Endothelial cell (in vitro differentiated cells): Measurements from ENCODE around the gene TMEM248. TPM values are rescaled to one million over a fixed set of nuclear protein-coding genes. Genes with fewer than 3 reads are reported as not detected.
"Not testable (repeated sequence)": the region's sequence is repeated elsewhere in the genome, so short reads cannot be mapped to it uniquely, and the experiment has no call there.

Source experiments
- DNase-seq: peaks from one replicate; pipeline ENCODE4 v3.0.0; 2021; ENCODE audit warnings: low spot score
- H3K27ac Mint-ChIP-seq: one replicate; pipeline ENCODE4 v1.8.0; 2021; ENCODE audit warnings: mixed read lengths, inconsistent platforms; ENCODE audit not compliant: unreplicated experiment
- H3K27me3 Mint-ChIP-seq: one replicate; pipeline ENCODE4 v1.8.0; 2021; ENCODE audit warnings: mild to moderate bottlenecking, moderate library complexity, mixed read lengths, inconsistent platforms; ENCODE audit not compliant: unreplicated experiment
- H3K36me3 Mint-ChIP-seq: one replicate; pipeline ENCODE4 v1.8.0; 2021; ENCODE audit warnings: mild to moderate bottlenecking, low read depth, mixed read lengths, inconsistent platforms; ENCODE audit not compliant: unreplicated experiment
- H3K4me1 Mint-ChIP-seq: one replicate; pipeline ENCODE4 v1.8.0; 2021; ENCODE audit warnings: mild to moderate bottlenecking, mixed read lengths, inconsistent platforms; ENCODE audit not compliant: unreplicated experiment
- H3K4me3 Mint-ChIP-seq: one replicate; pipeline ENCODE4 v1.8.0; 2021; ENCODE audit warnings: mild to moderate bottlenecking, mixed read lengths, inconsistent platforms; ENCODE audit not compliant: unreplicated experiment
- H3K9me3 Mint-ChIP-seq: one replicate; pipeline ENCODE4 v1.8.0; 2021; ENCODE audit warnings: mixed read lengths, inconsistent platforms; ENCODE audit not compliant: unreplicated experiment
- total RNA-seq: library from RNA; stranded (reverse); fragmentation: NEBNext Ultra II Directional; extraction: Animal tissue kit (Norgen Biotek cat#: 25700); gene quantifications from one replicate; pipeline ENCODE4 v1.2.1, GENCODE V29; 2021; ENCODE audit not compliant: unreplicated experiment
- TF ChIP-seq, protein P1 (sequence below): fragments of 200-600 bp; sonication (generic); IDR thresholded peaks from one replicate; pipeline ENCODE4 v1.5.0; 2021; ENCODE audit warnings: antibody characterized with exemption; ENCODE audit not compliant: unreplicated experiment

The TMEM248 gene
- total RNA-seq, 1 donor from 2014 or later: 97.7 TPM

DNA sequence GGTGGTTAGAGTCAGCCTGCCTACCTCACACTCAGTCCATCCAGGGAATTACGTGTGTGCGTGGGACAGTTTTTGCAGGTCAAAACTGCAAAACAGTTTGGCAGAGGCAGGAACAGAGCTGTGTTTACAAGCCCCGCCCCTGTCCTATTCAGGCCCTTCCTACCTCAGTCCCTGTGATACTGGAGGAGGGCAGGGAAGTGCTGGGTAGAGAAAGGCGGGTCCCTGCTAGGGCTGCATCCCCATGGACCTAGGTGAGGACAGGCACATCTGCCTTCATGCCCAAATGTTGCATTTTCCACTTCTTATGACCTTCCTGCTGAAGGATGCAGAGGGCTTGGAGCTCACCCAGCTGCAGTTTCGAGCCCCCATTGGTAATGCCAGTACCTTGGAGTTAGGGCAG lies 49.3 kb downstream of the TMEM248 start:
- no peaks in the 10 kb centered on the region for H3K4me1 Mint-ChIP-seq
- H3K36me3 Mint-ChIP-seq: peaks cover 10% of the 10 kb centered on the region
- no peak for DNase-seq
- no peak overlapping the region for H3K27ac Mint-ChIP-seq
- no peaks in the 10 kb centered on the region for H3K9me3 Mint-ChIP-seq
- TF ChIP-seq, protein P1, sequence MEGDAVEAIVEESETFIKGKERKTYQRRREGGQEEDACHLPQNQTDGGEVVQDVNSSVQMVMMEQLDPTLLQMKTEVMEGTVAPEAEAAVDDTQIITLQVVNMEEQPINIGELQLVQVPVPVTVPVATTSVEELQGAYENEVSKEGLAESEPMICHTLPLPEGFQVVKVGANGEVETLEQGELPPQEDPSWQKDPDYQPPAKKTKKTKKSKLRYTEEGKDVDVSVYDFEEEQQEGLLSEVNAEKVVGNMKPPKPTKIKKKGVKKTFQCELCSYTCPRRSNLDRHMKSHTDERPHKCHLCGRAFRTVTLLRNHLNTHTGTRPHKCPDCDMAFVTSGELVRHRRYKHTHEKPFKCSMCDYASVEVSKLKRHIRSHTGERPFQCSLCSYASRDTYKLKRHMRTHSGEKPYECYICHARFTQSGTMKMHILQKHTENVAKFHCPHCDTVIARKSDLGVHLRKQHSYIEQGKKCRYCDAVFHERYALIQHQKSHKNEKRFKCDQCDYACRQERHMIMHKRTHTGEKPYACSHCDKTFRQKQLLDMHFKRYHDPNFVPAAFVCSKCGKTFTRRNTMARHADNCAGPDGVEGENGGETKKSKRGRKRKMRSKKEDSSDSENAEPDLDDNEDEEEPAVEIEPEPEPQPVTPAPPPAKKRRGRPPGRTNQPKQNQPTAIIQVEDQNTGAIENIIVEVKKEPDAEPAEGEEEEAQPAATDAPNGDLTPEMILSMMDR: no peak
- peaks cover 13% of the 10 kb centered on the region for H3K27me3 Mint-ChIP-seq
- no peak overlapping the region for H3K4me3 Mint-ChIP-seq

DNA sequence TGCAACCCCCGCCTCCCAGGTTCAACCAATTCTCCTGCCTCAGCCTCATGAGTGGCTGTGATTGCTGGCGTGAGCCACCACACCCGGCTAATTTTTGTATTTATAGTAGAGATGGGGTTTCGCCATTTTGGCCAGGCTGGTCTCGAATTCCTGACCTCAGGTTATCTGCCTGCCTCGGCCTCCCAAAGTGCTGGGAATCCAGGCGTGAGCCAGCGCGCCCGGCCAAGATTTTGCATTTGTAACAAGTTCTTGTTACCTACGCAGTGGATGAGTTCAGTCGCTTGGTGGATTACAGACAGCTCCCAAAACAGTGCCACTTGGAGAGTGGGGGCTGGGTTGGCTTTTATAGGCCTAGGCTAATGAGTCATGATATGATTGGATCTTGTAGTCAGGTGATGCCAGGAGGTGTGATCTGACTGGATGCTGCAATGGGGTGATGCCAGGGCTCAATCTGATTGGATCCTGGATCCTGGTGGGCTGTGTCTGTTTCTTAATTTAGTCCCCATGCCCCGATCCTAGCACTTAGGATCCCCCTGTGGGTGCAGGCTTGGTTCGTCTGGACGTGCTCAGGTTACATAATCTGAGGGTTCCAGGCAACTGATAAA lies 54.1 kb downstream of the TMEM248 start:
- no peak for DNase-seq
- H3K4me3 Mint-ChIP-seq: no peak overlapping the region
- peaks cover 4% of the 10 kb centered on the region for H3K9me3 Mint-ChIP-seq
- H3K27me3 Mint-ChIP-seq: peaks cover 3% of the 10 kb centered on the region
- H3K36me3 Mint-ChIP-seq: peaks cover 9% of the 10 kb centered on the region
- TF ChIP-seq, protein P1: no peak
- no peak overlapping the region for H3K27ac Mint-ChIP-seq
- H3K4me1 Mint-ChIP-seq: no peaks in the 10 kb centered on the region

DNA sequence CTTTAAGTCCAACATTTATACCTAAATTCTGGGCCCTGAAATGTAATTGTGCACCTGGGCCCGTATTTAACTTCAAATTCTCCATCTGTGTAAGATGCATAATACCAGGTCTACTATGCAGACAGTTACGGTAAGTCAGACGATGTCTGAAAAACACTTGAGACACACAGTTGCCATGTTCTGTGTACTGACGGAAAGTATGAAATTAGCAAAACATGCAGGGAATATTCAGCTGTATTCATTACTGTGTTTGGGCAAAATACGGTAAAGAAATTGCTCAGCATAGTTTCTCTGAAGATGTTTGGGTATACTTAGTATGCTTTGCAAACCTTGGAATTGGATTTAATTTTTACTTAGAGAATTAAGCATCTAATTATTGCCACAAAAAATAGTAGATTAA lies 57.3 kb downstream of the TMEM248 start:
- H3K27me3 Mint-ChIP-seq, DNase-seq, H3K4me3 Mint-ChIP-seq, H3K4me1 Mint-ChIP-seq, H3K9me3 Mint-ChIP-seq, H3K27ac Mint-ChIP-seq: not testable (repeated sequence)
- peaks cover 12% of the 10 kb centered on the region for H3K36me3 Mint-ChIP-seq

DNA sequence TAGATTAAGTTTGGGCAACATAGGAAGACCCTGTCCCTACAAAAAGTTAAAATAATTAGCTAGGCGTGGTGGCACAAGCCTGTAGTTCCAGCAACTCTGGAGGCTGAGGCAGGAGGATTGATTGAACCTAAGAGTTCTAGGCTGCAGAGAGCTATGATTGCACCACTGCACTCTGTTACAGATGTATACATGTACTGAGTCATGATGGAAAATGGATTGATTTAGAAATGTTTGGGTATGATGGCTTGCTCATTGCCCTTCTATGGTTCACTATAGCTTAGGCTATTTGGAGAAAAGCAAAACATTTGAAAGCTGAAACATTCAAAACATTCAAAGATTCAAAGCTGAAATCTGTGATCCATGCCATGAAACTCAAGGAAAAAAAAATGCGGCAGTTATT lies 58.0 kb downstream of the TMEM248 start:
- H3K4me1 Mint-ChIP-seq, H3K27me3 Mint-ChIP-seq: not testable (repeated sequence)
- peaks cover 12% of the 10 kb centered on the region for H3K36me3 Mint-ChIP-seq

DNA sequence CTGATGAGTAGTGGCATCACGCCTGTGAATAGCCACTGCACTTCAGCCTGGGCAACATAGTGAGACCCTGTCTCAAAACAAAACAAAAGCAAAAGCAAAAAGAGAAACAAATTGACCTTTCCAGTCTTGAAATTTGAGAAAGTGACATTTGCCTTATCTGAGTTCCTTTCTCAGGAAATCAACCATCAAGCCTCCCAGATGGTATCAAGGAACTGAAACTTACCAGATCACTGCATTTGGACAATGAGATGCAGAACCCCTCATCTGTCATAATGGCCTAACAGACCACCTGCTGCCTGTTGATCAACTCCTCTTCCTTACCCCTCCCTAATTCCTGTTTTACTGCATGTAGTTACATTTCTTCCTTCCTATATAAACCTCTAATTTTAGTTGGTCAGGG lies 59.3 kb downstream of the TMEM248 start:
- Mint-ChIP-seq H3K27ac (peak overlapping the region; percentile 1), H3K4me3 (peak overlapping the region; percentile 3)
- not testable (repeated sequence) for H3K36me3 Mint-ChIP-seq, H3K4me1 Mint-ChIP-seq, DNase-seq, H3K9me3 Mint-ChIP-seq, H3K27me3 Mint-ChIP-seq

More for the DNA sequence above, 58.0 kb downstream of the TMEM248 start:
- peak overlapping the region; percentile 11 for H3K4me3 Mint-ChIP-seq
- DNase-seq, H3K9me3 Mint-ChIP-seq, H3K27ac Mint-ChIP-seq: not testable (repeated sequence)

DNA sequence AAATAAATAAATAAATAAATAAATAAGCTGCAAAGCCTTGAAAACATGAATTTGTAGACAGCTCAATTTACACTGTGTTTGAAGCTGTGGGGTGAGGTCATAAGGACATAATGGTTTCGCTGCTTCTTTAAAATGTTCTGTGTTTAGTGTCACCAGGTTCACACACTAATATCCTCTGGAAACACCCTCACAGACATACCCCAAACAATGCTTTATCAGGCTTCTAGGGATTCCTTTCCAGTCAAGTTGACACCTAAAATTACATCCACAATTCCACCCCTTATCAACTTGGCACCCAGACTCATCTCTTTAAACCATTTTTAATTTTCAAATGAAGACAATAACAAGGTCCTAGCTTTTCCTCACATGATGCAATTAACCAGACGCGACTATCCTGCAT lies 68.5 kb downstream of the TMEM248 start:
- not testable (repeated sequence) for DNase-seq, H3K9me3 Mint-ChIP-seq, H3K27me3 Mint-ChIP-seq, H3K4me3 Mint-ChIP-seq, H3K4me1 Mint-ChIP-seq, H3K27ac Mint-ChIP-seq
- peaks cover 19% of the 10 kb centered on the region for H3K36me3 Mint-ChIP-seq

DNA sequence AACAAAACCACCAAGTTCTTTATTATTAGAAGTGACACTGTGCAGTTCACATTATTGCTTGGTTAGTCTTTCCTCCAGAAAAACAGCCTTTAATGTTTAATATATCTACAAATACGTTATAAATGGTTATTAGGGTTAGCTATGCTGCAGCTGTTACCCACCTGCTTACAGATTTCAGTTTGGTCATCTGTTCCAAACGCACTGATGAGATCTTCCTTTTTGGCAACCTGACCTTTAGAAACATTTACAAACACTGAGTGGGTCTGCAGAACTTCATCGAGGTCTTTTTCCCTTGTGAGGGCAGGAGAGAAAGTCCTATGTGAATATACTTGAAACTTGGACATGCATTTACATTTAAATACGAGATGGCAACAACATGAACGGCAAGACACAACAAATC lies 73.0 kb downstream of the TMEM248 start:
- peak overlapping the region; percentile 99 for H3K27ac Mint-ChIP-seq
- H3K36me3 Mint-ChIP-seq: peaks cover 15% of the 10 kb centered on the region
- H3K27me3 Mint-ChIP-seq: peaks cover 11% of the 10 kb centered on the region
- DNase-seq, H3K4me1 Mint-ChIP-seq, H3K9me3 Mint-ChIP-seq: not testable (repeated sequence)
- peak overlapping the region; percentile 97 for H3K4me3 Mint-ChIP-seq

DNA sequence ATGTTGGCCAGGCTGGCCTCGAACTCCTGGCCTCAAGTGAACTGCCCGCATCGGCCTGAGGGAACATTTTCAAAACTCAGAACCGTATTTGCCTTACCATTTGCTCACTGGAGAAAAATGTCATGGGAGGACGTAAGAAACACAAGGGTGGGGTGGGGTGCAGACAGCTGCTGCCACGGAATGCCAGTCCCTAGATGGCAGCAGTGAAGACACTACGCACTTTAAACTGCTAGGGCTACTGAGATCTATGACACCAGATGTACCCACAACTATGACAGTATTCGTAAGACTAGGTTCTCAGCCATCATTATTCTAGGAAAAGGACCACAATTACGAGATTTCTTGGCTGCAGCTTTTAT lies 73.6 kb downstream of the TMEM248 start:
- Mint-ChIP-seq H3K36me3 (peaks cover 17% of the 10 kb centered on the region), H3K27me3 (peaks cover 11% of the 10 kb centered on the region), H3K4me3 (peak overlapping the region; percentile 97), H3K27ac (peak overlapping the region; percentile 99)
- peak; percentile 31 for DNase-seq
- not testable (repeated sequence) for H3K9me3 Mint-ChIP-seq, H3K4me1 Mint-ChIP-seq

DNA sequence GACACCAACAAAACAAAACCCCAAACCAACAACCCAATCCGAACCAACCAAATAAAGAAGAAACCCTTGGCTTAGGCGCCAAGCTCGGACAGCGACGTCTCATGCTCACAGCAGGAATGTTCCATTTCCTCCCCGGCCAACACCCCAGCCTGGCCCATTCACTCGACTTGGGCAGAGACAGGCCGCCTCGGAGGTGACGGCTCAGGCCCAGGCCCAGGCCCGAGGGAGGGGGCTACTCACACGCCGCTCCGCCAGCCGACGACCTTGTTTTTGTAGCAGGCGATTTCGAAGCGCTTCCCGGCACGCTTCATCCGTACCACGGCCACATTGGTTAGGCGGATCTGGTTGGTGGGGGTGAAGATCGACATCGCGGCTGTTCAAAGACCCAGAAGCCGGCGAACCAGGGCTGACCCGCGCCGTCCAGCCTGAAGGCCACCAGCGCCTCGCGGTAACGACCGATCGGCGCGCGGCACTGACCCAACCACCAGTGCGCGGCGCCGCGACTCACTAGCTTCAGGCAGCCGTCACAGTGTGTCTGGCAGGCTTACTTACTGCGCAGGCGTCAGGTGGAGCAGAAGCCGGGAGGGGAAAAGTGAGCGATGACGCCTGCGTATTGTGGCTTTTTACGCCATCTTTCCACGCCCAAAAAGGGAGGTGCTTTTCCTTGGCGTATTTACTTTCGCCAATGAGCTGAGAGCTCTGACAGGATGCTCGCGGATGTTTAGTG lies 74.2 kb downstream of the TMEM248 start, which contains the start of gene SBDS:
Gene SBDS (minus strand): TSS at position 537 of the 727 bp plus-strand sequence. CDS start 169 bp downstream, at position 368.
- Mint-ChIP-seq H3K27me3 (peaks cover 11% of the 10 kb centered on the region), H3K27ac (peak within 1 kb of the TSS; percentile 99), H3K36me3 (peaks cover 19% of the 10 kb centered on the region), H3K4me3 (peak within 1 kb of the TSS; percentile 99)
- DNase-seq: peak; percentile 84
- not testable (repeated sequence) for H3K4me1 Mint-ChIP-seq, H3K9me3 Mint-ChIP-seq

DNA sequence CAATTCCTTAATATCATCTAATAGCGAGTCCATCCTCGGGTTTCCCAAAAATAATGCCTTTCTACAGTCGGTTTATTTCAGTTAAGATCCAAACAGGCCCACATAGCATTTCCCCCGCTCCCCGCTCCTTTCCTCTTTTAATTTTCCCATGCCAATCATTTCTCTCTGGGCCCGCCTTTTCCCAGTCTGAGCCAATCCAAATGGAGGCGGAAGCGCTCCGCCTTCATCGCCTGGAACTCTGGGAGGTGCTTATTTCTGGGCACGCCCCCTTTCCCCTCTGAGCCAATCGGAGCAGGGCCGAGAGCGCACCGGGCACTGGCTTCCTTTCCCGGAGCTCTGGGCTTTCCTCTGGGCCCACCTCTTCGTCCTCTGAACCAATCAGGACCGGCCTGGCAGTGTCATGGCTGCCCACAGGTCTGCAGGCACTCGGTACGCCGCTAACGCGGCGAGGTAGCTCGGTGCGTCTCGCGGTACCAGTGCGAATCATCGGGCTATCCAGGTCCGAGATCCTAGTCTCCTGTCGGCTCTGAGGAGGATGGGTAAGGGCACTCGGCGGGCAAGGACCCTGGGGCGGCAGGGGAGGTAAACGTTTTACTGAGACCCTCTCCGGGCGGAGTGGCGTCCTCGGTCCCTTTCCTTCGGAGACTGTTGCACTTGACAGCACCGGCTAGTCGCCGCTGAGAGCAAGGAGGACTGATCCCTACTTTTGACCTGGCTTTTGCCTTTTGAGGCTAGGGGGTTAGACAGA lies 75.6 kb downstream of the TMEM248 start, which contains the start of gene TYW1:
Gene TYW1 (plus strand): TSS at position 390 of the 748 bp plus-strand sequence. CDS start 146 bp downstream, at position 536.
- Mint-ChIP-seq H3K4me3 (peak within 1 kb of the TSS; percentile 99), H3K27me3 (peaks cover 11% of the 10 kb centered on the region), H3K36me3 (peaks cover 19% of the 10 kb centered on the region), H3K27ac (peak within 1 kb of the TSS; percentile 99)
- H3K4me1 Mint-ChIP-seq, H3K9me3 Mint-ChIP-seq: not testable (repeated sequence)
- DNase-seq: peak; percentile 97
